ENCODE results near the gene TDRD7.

Gene TDRD7

GRCh38 chr9:97425336-97425972 is 13.6 kb downstream of the TDRD7 start:
- no peak for TF ChIP-seq ZBTB7A (IDR thresholded peaks at IDR 0.05; ENCODE audit: low read depth)
- no peak for TF ChIP-seq CREB1 (IDR thresholded peaks at IDR 0.05; ENCODE audit: low read depth)
- no peak for TF ChIP-seq FOXM1 (IDR thresholded peaks at IDR 0.05; ENCODE audit: borderline replicate concordance, low read depth)
- TF ChIP-seq NFIC (IDR thresholded peaks at IDR 0.05): no peak
- TF ChIP-seq TCF12 (IDR thresholded peaks at IDR 0.05; ENCODE audit: low read depth): no peak
- no peak for TF ChIP-seq CEBPB (IDR thresholded peaks at IDR 0.05)
- TF ChIP-seq TAF1 (IDR thresholded peaks at IDR 0.05; ENCODE audit: low read depth): no peak
- no peak for TF ChIP-seq TEAD4 (IDR thresholded peaks at IDR 0.05)
- TF ChIP-seq EP300 (IDR thresholded peaks at IDR 0.05; ENCODE audit: borderline replicate concordance): no peak
- TF ChIP-seq MAX (IDR thresholded peaks at IDR 0.05): no peak
- no peak for TF ChIP-seq REST (IDR thresholded peaks at IDR 0.05; ENCODE audit: low read depth)
- TF ChIP-seq EGR1 (IDR thresholded peaks at IDR 0.05): no peak
- TF ChIP-seq RAD21 (IDR thresholded peaks at IDR 0.05; ENCODE audit: low read depth): no peak

GRCh38 chr9:97425973-97426336 is 14.1 kb downstream of the TDRD7 start:
- TF ChIP-seq CEBPB (IDR thresholded peaks at IDR 0.05): no peak

- TF ChIP-seq TAF1 (IDR thresholded peaks at IDR 0.05; ENCODE audit: low read depth) (no peak), REST (IDR thresholded peaks at IDR 0.05; ENCODE audit: low read depth) (no peak), TCF12 (IDR thresholded peaks at IDR 0.05; ENCODE audit: low read depth) (no peak), TEAD4 (IDR thresholded peaks at IDR 0.05) (no peak), YY1 (IDR thresholded peaks at IDR 0.05; ENCODE audit: low read depth) (no peak), MAX (IDR thresholded peaks at IDR 0.05) (no peak), EGR1 (IDR thresholded peaks at IDR 0.05) (no peak), EP300 (IDR thresholded peaks at IDR 0.05; ENCODE audit: borderline replicate concordance) (no peak), CREB1 (IDR thresholded peaks at IDR 0.05; ENCODE audit: low read depth) (no peak), NFIC (IDR thresholded peaks at IDR 0.05) (no peak), RAD21 (IDR thresholded peaks at IDR 0.05; ENCODE audit: low read depth) (no peak), USF1 (IDR thresholded peaks at IDR 0.05) (no peak), FOXM1 (IDR thresholded peaks at IDR 0.05; ENCODE audit: borderline replicate concordance, low read depth) (no peak), ZBTB7A (IDR thresholded peaks at IDR 0.05; ENCODE audit: low read depth) (no peak), CEBPB (IDR thresholded peaks at IDR 0.05) (no peak)
Observed at GRCh38 chr9:97427885-97428284, 16.0 kb downstream of the TDRD7 start.

GRCh38 chr9:97430316-97431043 is 18.6 kb downstream of the TDRD7 start:
- no peak for TF ChIP-seq TAF1 (IDR thresholded peaks at IDR 0.05; ENCODE audit: low read depth)
- TF ChIP-seq CREB1 (IDR thresholded peaks at IDR 0.05; ENCODE audit: low read depth): no peak
- TF ChIP-seq TCF12 (IDR thresholded peaks at IDR 0.05; ENCODE audit: low read depth): no peak
- TF ChIP-seq EGR1 (IDR thresholded peaks at IDR 0.05): no peak
- no peak for TF ChIP-seq FOXM1 (IDR thresholded peaks at IDR 0.05; ENCODE audit: borderline replicate concordance, low read depth)
- no peak for TF ChIP-seq YY1 (IDR thresholded peaks at IDR 0.05; ENCODE audit: low read depth)
- no peak for TF ChIP-seq REST (IDR thresholded peaks at IDR 0.05; ENCODE audit: low read depth)
- TF ChIP-seq MAX (IDR thresholded peaks at IDR 0.05): no peak
- no peak for TF ChIP-seq USF1 (IDR thresholded peaks at IDR 0.05)
- TF ChIP-seq RAD21 (IDR thresholded peaks at IDR 0.05; ENCODE audit: low read depth): no peak
- no peak for TF ChIP-seq NFIC (IDR thresholded peaks at IDR 0.05)
- no peak for TF ChIP-seq CEBPB (IDR thresholded peaks at IDR 0.05)
- TF ChIP-seq ZBTB7A (IDR thresholded peaks at IDR 0.05; ENCODE audit: low read depth): no peak
- TF ChIP-seq EP300 (IDR thresholded peaks at IDR 0.05; ENCODE audit: borderline replicate concordance): no peak
- TF ChIP-seq TEAD4 (IDR thresholded peaks at IDR 0.05): no peak

Data from Ishikawa (cell line).